HEK293 (cell line): ENCODE results near the gene CD99L2.

Experiments
- CTCF ChIA-PET: fragments of 350-600 bp; formaldehyde crosslinking; extraction: SDS; loops from one replicate; lab custom pipeline; 2021; ENCODE audit warnings: antibody characterized with exemption; lab: Yijun Ruan, JAX
- POLR2A ChIA-PET: fragments of 300-600 bp; formaldehyde crosslinking; extraction: SDS; loops from one replicate; lab custom pipeline; 2020; ENCODE audit warnings: antibody characterized with exemption, inconsistent platforms; lab: Yijun Ruan, JAX
- H3K27ac ChIP-seq: fragments of 200-500 bp; sonication (Bioruptor generic); 2 replicates; pipeline ENCODE4 v1.5.1; 2014; ENCODE audit warnings: low read depth, low read length, control low read depth, inconsistent platforms; ENCODE audit errors: extremely low read depth
- H3K36me3 ChIP-seq, 2 experiments: fragments of 200-500 bp in 1 of 2; sonication (Bioruptor generic) in 1 of 2; 1 replicate in 1 of 2; 2 replicates in 1 of 2; pipeline ENCODE4 v1.5.1; 2014 to 2017; ENCODE audit warnings: inconsistent platforms in 2 of 2, low read length in 2 of 2; ENCODE audit not compliant: control insufficient read depth in 2 of 2, insufficient read depth in 1 of 2
- H3K4me1 ChIP-seq: fragments of 200-500 bp; sonication (Bioruptor generic); 2 replicates; pipeline ENCODE4 v1.5.1; 2014; ENCODE audit warnings: mild to moderate bottlenecking, low read length, inconsistent platforms; ENCODE audit not compliant: control insufficient read depth, insufficient read depth
- H3K4me3 ChIP-seq: 2 replicates; pipeline ENCODE4 v1.5.1; 2011; ENCODE audit warnings: low read depth, mild to moderate bottlenecking, control low read depth, low read length, moderate library complexity
- H3K9me3 ChIP-seq: fragments of 200-500 bp; sonication (Bioruptor generic); 2 replicates; pipeline ENCODE4 v1.5.1; 2014; ENCODE audit warnings: low read depth, low read length, inconsistent platforms; ENCODE audit not compliant: control insufficient read depth, insufficient read depth
- EGR2 ChIP-seq: fragments of 450-650 bp; formaldehyde crosslinking; IDR thresholded peaks from 2 replicates; pipeline ENCODE4 v1.5.1; 2016; ENCODE audit warnings: low read depth, missing biosample characterization, missing genetic modification characterization
- GLI4 ChIP-seq: fragments of 450-650 bp; formaldehyde crosslinking; IDR thresholded peaks from 2 replicates; pipeline ENCODE4 v1.5.1; 2016; ENCODE audit warnings: missing biosample characterization, missing genetic modification characterization
- KLF10 ChIP-seq: fragments of 450-650 bp; IDR thresholded peaks from 2 replicates; pipeline ENCODE4 v1.5.1; 2018; ENCODE audit warnings: missing biosample characterization, mild to moderate bottlenecking, missing genetic modification characterization
- KLF16 ChIP-seq: fragments of 450-650 bp; formaldehyde crosslinking; IDR thresholded peaks from 2 replicates; pipeline ENCODE4 v1.5.1; 2017; ENCODE audit warnings: missing biosample characterization, missing genetic modification characterization
- SP3 ChIP-seq: fragments of 450-650 bp; formaldehyde crosslinking; IDR thresholded peaks from 2 replicates; pipeline ENCODE4 v1.5.1; 2016; ENCODE audit warnings: missing biosample characterization, missing genetic modification characterization
- ZNF112 ChIP-seq: fragments of 450-650 bp; formaldehyde crosslinking; IDR thresholded peaks from 2 replicates; pipeline ENCODE4 v1.5.0; 2017; ENCODE audit warnings: missing biosample characterization, missing genetic modification characterization
- ZNF121 ChIP-seq: fragments of 450-650 bp; formaldehyde crosslinking; IDR thresholded peaks from 2 replicates; pipeline ENCODE4 v1.5.1; 2016; ENCODE audit warnings: missing biosample characterization, missing genetic modification characterization
- ZNF133 ChIP-seq: fragments of 450-650 bp; formaldehyde crosslinking; IDR thresholded peaks from 2 replicates; pipeline ENCODE4 v1.5.1; 2016; ENCODE audit warnings: missing biosample characterization, missing genetic modification characterization
- ZNF174 ChIP-seq: fragments of 450-650 bp; formaldehyde crosslinking; IDR thresholded peaks from 2 replicates; pipeline ENCODE4 v1.5.0; 2017; ENCODE audit warnings: missing biosample characterization, mild to moderate bottlenecking, missing genetic modification characterization
- ZNF2 ChIP-seq: fragments of 450-650 bp; formaldehyde crosslinking; IDR thresholded peaks from 2 replicates; pipeline ENCODE4 v1.5.1; 2016; ENCODE audit warnings: missing biosample characterization, missing genetic modification characterization
- ZNF248 ChIP-seq: fragments of 450-650 bp; formaldehyde crosslinking; IDR thresholded peaks from 2 replicates; pipeline ENCODE4 v1.5.1; 2017; ENCODE audit warnings: missing biosample characterization, missing genetic modification characterization
- ZNF311 ChIP-seq: fragments of 450-650 bp; formaldehyde crosslinking; IDR thresholded peaks from 2 replicates; pipeline ENCODE4 v1.5.1; 2017; ENCODE audit warnings: missing biosample characterization, missing genetic modification characterization, borderline replicate concordance
- ZNF394 ChIP-seq: fragments of 450-650 bp; formaldehyde crosslinking; IDR thresholded peaks from 2 replicates; pipeline ENCODE4 v1.5.1; 2016; ENCODE audit warnings: missing biosample characterization, missing genetic modification characterization, mild to moderate bottlenecking, moderate library complexity, borderline replicate concordance
- ZNF416 ChIP-seq: fragments of 450-650 bp; formaldehyde crosslinking; IDR thresholded peaks from 2 replicates; pipeline ENCODE4 v1.5.1; 2016; ENCODE audit warnings: missing biosample characterization, missing genetic modification characterization
- ZNF514 ChIP-seq: fragments of 450-650 bp; formaldehyde crosslinking; IDR thresholded peaks from 2 replicates; pipeline ENCODE4 v1.5.1; 2016; ENCODE audit warnings: missing biosample characterization, missing genetic modification characterization
- ZNF530 ChIP-seq: fragments of 450-650 bp; formaldehyde crosslinking; IDR thresholded peaks from 2 replicates; pipeline ENCODE4 v1.5.1; 2016; ENCODE audit warnings: low read depth, missing biosample characterization, missing genetic modification characterization
- ZNF558 ChIP-seq: fragments of 450-650 bp; formaldehyde crosslinking; IDR thresholded peaks from 2 replicates; pipeline ENCODE4 v1.5.1; 2016; ENCODE audit warnings: missing biosample characterization, missing genetic modification characterization
- ZNF621 ChIP-seq: fragments of 450-650 bp; formaldehyde crosslinking; IDR thresholded peaks from 2 replicates; pipeline ENCODE4 v1.5.1; 2017; ENCODE audit warnings: missing biosample characterization, missing genetic modification characterization
- ZNF623 ChIP-seq: fragments of 450-650 bp; formaldehyde crosslinking; IDR thresholded peaks from 2 replicates; pipeline ENCODE4 v1.5.1; 2016; ENCODE audit warnings: missing biosample characterization, missing genetic modification characterization
- ZNF677 ChIP-seq: fragments of 450-650 bp; IDR thresholded peaks from 2 replicates; pipeline ENCODE4 v1.5.0; 2018; ENCODE audit warnings: missing biosample characterization, mild to moderate bottlenecking, missing genetic modification characterization, moderate library complexity
- ZNF791 ChIP-seq: fragments of 450-650 bp; formaldehyde crosslinking; IDR thresholded peaks from 2 replicates; pipeline ENCODE4 v1.5.1; 2016; ENCODE audit warnings: missing biosample characterization, missing genetic modification characterization
- ZNF830 ChIP-seq: fragments of 450-650 bp; IDR thresholded peaks from 2 replicates; pipeline ENCODE4 v1.5.0; 2018; ENCODE audit warnings: missing biosample characterization, missing genetic modification characterization, low read depth, mild to moderate bottlenecking, moderate library complexity
- ZSCAN16 ChIP-seq: fragments of 450-650 bp; formaldehyde crosslinking; IDR thresholded peaks from 2 replicates; pipeline ENCODE4 v1.5.1; 2016; ENCODE audit warnings: missing biosample characterization, missing genetic modification characterization
- TF ChIP-seq, protein P1 (sequence below): fragments of 450-650 bp; formaldehyde crosslinking; IDR thresholded peaks from 2 replicates; pipeline ENCODE4 v1.5.1; 2016; ENCODE audit warnings: missing biosample characterization, missing genetic modification characterization
- TF ChIP-seq, protein P2 (sequence below): fragments of 450-650 bp; formaldehyde crosslinking; IDR thresholded peaks from 2 replicates; pipeline ENCODE4; 2016; ENCODE audit warnings: missing biosample characterization, missing genetic modification characterization
- TF ChIP-seq, protein P3 (sequence below): fragments of 450-650 bp; formaldehyde crosslinking; conservative IDR thresholded peaks from 2 replicates; pipeline ENCODE4 v1.5.1; 2016; ENCODE audit warnings: low read depth, missing biosample characterization, missing genetic modification characterization

Gene CD99L2

DNA sequence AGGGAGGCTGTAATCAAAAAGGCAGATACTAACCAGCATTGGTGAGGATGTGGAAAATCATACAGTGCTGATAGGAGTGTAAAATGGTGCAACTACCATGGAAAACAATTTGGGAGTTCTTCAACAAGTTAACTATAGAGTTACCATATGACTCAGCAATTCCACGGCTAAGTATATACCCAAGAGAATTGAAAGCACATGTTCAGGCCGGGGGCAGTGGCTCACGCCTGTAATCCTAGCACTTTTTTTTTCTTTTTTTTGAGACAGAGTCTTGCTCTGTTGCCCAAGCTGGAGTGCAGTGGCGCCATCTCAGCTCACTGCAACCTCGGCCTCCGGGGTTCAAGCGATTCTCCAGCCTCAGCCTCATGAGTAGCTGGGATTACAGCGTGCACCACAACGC, 15.0 kb upstream of the CD99L2 start (continued):
- TF ChIP-seq, protein P1, sequence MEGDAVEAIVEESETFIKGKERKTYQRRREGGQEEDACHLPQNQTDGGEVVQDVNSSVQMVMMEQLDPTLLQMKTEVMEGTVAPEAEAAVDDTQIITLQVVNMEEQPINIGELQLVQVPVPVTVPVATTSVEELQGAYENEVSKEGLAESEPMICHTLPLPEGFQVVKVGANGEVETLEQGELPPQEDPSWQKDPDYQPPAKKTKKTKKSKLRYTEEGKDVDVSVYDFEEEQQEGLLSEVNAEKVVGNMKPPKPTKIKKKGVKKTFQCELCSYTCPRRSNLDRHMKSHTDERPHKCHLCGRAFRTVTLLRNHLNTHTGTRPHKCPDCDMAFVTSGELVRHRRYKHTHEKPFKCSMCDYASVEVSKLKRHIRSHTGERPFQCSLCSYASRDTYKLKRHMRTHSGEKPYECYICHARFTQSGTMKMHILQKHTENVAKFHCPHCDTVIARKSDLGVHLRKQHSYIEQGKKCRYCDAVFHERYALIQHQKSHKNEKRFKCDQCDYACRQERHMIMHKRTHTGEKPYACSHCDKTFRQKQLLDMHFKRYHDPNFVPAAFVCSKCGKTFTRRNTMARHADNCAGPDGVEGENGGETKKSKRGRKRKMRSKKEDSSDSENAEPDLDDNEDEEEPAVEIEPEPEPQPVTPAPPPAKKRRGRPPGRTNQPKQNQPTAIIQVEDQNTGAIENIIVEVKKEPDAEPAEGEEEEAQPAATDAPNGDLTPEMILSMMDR (tag by site-specific recombination): no peak
- TF ChIP-seq ZNF514 (tag by site-specific recombination): no peak
- no peak for TF ChIP-seq ZSCAN16
- no peak for TF ChIP-seq ZNF416 (tag by site-specific recombination)
- TF ChIP-seq ZNF791: no peak
- TF ChIP-seq ZNF133 (tag by site-specific recombination): no peak
- no peak for TF ChIP-seq ZNF248 (tag by site-specific recombination)

DNA sequence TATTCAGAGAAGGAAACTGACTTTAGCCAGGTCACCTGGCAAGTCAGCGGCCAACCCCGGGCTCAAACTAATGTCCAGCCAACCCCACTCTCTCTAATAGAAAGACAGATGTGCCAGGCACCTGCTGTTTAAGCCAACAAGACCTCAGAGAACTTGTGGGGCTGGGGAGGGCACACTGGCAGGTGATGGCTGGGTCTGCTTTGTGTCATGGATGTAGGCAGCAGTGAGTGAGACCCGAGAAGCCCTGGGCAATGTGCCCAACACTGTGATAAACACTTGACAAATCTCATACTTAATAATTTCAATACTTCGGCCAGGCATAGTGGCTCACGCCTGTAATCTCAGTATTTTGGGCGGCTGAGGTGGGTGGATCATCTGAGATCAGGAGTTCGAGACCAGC, 9.0 kb upstream of the CD99L2 start:
- no peak for TF ChIP-seq ZNF791
- TF ChIP-seq ZNF174 (tag by site-specific recombination): no peak
- TF ChIP-seq KLF10: no peak
- TF ChIP-seq EGR2 (tag by site-specific recombination): no peak
- no peak for TF ChIP-seq ZNF121 (tag by site-specific recombination)
- TF ChIP-seq, protein P2, sequence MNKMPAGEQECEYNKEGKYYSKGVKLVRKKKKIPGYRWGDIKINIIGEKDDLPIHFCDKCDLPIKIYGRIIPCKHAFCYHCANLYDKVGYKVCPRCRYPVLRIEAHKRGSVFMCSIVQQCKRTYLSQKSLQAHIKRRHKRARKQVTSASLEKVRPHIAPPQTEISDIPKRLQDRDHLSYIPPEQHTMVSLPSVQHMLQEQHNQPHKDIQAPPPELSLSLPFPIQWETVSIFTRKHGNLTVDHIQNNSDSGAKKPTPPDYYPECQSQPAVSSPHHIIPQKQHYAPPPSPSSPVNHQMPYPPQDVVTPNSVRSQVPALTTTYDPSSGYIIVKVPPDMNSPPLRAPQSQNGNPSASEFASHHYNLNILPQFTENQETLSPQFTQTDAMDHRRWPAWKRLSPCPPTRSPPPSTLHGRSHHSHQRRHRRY (tag by site-specific recombination): no peak
- no peak for TF ChIP-seq ZNF623 (tag by site-specific recombination)
- TF ChIP-seq ZNF311 (tag by site-specific recombination): no peak
- TF ChIP-seq ZNF830: no peak
- no peak for TF ChIP-seq ZNF558 (tag by site-specific recombination)
- TF ChIP-seq ZNF530 (tag by site-specific recombination): no peak
- TF ChIP-seq ZNF677 (tag by site-specific recombination): no peak
- no peak for TF ChIP-seq ZNF394 (tag by site-specific recombination)
- no peak for TF ChIP-seq KLF16 (tag by site-specific recombination)
- TF ChIP-seq SP3: no peak
- ChIA-PET POLR2A (no interaction called here), CTCF (no interaction called here)

DNA sequence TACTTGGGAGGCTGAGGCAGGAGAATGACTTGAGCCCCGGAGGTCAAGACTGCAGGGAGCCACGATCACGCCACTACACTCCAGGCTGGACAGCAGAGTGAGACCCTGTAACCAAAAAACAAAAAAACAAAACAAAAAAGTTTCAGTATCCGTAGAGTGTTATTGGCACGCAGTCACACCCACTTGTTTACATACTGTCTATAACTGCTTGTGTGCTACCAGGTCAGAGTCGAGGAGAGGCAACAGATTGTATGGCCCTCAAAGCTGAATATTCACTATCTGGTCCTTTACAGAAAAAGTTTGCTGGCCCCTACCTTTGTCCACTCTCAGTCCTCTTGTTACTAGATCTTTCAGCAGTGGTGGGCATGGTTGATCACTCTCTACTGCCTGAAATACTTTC, 8.2 kb upstream of the CD99L2 start:
- Histone ChIP-seq H3K27ac (no peak overlapping the region), H3K4me3 (no peak overlapping the region), H3K9me3 (no peaks in the 10 kb centered on the region), H3K4me1 (peaks cover 6% of the 10 kb centered on the region; the same call in 1 of the 2 replicates), H3K36me3 (no peaks in the 10 kb centered on the region)
- ChIA-PET CTCF (interaction anchor here (0.6 kb wide), 2 partner anchors 26 to 1578 kb away, joined by 3 read pairs; no protein-coding TSS in a partner anchor), POLR2A (no interaction called here)
- TF ChIP-seq ZNF2 (tag by site-specific recombination) (no peak), ZNF621 (tag by site-specific recombination) (no peak), GLI4 (tag by site-specific recombination) (no peak), ZNF112 (tag by site-specific recombination) (no peak)
- TF ChIP-seq, protein P2 (tag by site-specific recombination): no peak
- TF ChIP-seq, protein P3, sequence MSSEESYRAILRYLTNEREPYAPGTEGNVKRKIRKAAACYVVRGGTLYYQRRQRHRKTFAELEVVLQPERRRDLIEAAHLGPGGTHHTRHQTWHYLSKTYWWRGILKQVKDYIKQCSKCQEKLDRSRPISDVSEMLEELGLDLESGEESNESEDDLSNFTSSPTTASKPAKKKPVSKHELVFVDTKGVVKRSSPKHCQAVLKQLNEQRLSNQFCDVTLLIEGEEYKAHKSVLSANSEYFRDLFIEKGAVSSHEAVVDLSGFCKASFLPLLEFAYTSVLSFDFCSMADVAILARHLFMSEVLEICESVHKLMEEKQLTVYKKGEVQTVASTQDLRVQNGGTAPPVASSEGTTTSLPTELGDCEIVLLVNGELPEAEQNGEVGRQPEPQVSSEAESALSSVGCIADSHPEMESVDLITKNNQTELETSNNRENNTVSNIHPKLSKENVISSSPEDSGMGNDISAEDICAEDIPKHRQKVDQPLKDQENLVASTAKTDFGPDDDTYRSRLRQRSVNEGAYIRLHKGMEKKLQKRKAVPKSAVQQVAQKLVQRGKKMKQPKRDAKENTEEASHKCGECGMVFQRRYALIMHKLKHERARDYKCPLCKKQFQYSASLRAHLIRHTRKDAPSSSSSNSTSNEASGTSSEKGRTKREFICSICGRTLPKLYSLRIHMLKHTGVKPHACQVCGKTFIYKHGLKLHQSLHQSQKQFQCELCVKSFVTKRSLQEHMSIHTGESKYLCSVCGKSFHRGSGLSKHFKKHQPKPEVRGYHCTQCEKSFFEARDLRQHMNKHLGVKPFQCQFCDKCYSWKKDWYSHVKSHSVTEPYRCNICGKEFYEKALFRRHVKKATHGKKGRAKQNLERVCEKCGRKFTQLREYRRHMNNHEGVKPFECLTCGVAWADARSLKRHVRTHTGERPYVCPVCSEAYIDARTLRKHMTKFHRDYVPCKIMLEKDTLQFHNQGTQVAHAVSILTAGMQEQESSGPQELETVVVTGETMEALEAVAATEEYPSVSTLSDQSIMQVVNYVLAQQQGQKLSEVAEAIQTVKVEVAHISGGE (tag by site-specific recombination): no peak

More for the DNA sequence above, 9.0 kb upstream of the CD99L2 start:
- H3K4me1 ChIP-seq: peaks cover 3% of the 10 kb centered on the region; the same call in 1 of the 2 replicates
- no peaks in the 10 kb centered on the region for H3K9me3 ChIP-seq
- H3K27ac ChIP-seq: no peak overlapping the region
- no peaks in the 10 kb centered on the region for H3K36me3 ChIP-seq
- H3K4me3 ChIP-seq: no peak overlapping the region
